D721Med (cell line): ENCODE results near the gene NTSR2.

Experiments used
- DNase-seq: peaks from one replicate; pipeline ENCODE4 v3.0.0; 2011; ENCODE audit warnings: low spot score; ENCODE audit not compliant: insufficient read length
- FAIRE-seq: peaks from 2 replicates; lab custom pipeline; 2011; peaks lifted over from hg19 to GRCh38; lab: Jason Lieb, UNC
- TF ChIP-seq, protein P1 (sequence below): IDR thresholded peaks from 2 replicates; pipeline ENCODE4 v1.5.1; 2012; ENCODE audit warnings: mild to moderate bottlenecking, control low read depth; ENCODE audit not compliant: insufficient read depth; ENCODE audit errors: missing control alignments

Gene NTSR2

DNA sequence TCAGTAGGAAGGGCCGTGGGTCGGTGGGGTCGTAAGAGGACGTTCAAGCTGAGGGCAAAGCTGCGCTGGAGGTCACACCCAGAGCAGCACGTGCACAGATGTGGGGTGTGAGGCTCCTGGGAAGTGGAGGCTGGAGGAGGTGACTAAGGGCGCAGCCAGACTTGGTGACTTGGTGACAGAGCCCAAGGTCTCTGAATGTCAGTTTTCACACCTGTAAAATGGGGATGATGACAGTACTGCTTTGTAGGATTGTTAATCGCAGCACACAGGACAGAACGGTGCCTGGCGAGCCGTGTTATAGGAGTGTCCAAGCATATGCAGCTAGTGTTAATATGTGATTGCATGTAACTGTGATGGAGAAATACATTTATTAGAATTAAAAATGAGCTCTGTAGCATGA lies 40.8 kb downstream of the NTSR2 start:
- DNase-seq (no peak), FAIRE-seq (no peak)
- TF ChIP-seq, protein P1, sequence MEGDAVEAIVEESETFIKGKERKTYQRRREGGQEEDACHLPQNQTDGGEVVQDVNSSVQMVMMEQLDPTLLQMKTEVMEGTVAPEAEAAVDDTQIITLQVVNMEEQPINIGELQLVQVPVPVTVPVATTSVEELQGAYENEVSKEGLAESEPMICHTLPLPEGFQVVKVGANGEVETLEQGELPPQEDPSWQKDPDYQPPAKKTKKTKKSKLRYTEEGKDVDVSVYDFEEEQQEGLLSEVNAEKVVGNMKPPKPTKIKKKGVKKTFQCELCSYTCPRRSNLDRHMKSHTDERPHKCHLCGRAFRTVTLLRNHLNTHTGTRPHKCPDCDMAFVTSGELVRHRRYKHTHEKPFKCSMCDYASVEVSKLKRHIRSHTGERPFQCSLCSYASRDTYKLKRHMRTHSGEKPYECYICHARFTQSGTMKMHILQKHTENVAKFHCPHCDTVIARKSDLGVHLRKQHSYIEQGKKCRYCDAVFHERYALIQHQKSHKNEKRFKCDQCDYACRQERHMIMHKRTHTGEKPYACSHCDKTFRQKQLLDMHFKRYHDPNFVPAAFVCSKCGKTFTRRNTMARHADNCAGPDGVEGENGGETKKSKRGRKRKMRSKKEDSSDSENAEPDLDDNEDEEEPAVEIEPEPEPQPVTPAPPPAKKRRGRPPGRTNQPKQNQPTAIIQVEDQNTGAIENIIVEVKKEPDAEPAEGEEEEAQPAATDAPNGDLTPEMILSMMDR: no peak

DNA sequence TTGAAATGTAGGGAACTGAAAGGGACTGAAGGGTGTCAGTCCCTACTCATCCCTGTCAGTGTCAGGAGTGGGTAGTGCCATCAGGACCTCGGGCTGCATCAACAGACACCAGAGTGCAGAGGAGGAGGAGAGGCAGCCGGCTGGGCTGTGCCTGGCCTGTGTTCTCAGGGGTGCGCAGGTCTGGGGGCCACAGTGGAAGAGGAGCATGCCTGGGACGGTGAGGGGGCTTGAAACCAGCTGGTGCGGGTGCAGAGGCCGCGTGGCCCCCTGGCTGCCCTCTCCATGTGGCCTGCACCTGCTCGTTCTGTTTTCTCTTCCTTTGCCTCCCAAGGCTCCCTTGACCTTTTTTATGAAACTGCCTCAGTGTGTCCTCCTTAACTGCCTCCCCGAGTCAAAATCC lies 41.3 kb downstream of the NTSR2 start:
- DNase-seq: no peak
- no peak for FAIRE-seq
- TF ChIP-seq, protein P1: no peak

DNA sequence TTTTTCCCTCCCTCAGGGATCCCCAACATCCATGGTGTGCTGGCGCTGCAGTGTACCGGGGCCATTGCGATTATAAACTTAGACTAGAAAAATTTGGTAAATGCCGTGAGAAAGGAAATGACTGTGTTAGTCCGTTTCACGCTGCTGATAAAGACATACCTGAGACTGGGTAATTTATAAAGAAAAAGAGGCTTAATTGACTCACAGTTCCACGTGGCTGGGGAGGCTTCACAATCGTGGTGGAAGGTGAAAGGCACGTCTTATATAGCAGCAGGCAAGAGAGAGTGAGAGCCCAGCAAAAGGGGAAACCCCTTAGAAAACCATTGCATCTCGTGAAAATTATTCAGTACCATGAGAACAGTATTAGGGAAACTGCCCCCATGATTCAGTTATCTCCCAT lies 44.3 kb downstream of the NTSR2 start:
- DNase-seq (no peak), FAIRE-seq (no peak)
- TF ChIP-seq, protein P1: no peak

DNA sequence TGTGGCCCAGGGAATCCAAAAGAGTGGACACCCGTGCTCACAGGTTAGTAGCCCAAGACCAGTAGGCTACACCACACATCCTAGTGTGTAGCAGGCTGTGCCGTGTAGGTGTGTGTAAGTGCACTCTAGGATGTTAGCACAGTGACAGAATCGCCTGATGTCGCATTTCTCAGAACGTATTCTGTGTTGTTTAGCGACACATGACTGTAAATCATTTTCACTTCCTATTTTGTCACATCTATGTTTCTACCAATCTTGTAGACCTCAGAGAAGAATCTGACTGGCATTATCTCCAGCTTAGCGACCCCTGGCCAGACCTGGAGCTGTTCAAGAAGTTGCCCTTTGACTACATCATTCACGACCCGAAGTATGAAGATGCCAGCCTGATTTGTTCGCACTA lies 45.1 kb downstream of the NTSR2 start:
- TF ChIP-seq, protein P1: no peak
- FAIRE-seq (no peak), DNase-seq (no peak)

DNA sequence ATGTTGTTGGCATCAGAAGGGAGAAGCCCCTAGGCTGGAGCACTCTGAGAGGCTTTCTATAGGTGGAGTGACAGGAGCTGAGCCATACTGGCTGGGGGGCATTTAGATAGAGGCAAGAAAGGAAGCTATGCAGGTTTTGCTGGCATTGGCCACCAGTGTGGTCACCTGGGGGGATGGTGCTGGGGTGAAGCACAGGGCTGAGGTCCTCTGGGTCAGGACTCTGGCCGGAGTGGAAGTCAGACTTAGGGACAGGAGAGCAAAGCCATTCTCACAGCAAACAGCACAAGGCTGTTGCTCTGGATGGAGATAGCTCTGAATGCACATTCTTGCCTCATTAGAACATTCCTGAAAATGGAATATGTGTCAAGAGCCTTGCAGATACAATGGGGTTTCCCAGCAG lies 47.4 kb downstream of the NTSR2 start:
- TF ChIP-seq, protein P1: no peak
- FAIRE-seq: no peak

DNA sequence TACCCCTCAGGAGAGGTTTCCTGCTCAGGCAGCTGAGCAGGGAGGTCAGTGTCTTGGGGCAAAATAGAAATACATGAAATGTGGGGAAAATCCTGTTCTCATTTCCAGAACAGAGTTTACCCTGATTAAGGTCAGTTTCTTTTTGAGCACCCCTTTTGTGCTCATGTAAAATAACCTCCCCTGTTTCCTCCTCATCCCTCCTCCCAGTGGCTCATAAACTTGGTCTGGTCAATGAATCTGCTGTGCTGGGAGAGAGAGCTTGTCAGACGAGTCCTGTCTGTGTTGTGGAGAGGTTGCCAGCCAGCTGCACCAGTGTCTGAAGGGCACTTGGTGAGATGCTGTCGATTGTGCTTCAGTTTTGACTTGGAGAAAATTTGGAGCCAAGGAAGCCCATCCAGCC lies 48.6 kb downstream of the NTSR2 start:
- DNase-seq (no peak), FAIRE-seq (no peak)
- TF ChIP-seq, protein P1: no peak

More for the DNA sequence above, 47.4 kb downstream of the NTSR2 start:
- no peak for DNase-seq

DNA sequence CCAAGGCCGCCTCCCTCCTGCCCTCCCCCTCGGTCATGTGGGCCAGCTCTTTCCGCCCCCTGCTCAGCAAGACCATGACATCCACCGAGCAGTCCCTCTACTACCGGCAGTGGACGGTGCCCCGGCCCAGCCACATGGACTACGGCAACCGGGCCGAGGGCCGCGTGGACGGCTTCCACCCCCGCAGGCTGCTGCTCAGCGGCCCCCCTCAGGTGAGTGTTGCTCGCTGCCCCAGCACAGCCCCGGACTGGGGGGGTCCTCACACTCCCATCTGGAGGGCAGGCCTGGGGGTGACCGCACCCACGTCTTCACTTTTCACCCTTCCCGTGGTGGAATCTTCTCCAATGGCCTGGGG lies 51.3 kb downstream of the NTSR2 start:
- DNase-seq: no peak
- TF ChIP-seq, protein P1: no peak
- no peak for FAIRE-seq
